OCI-LY3 (cell line): ENCODE data around the gene FBXL15.

Source experiments
- H2AFZ ChIP-seq: fragments of 200-600, 300-600 bp; shearing (Covaris generic); 2 replicates; pipeline ENCODE4 v1.6.0; 2014; ENCODE audit warnings: antibody characterized with exemption, low read depth, low read length
- H3K27ac ChIP-seq: fragments of 200-600, 300-600 bp; sonication (generic); 2 replicates; pipeline ENCODE4 v1.5.1; 2014; ENCODE audit warnings: mild to moderate bottlenecking, low read length, moderate library complexity, mixed read lengths
- H3K27me3 ChIP-seq: fragments of 200-600, 300-600 bp; sonication (generic); 2 replicates; pipeline ENCODE4 v1.6.1; 2014; ENCODE audit warnings: low read depth, low read length, mixed read lengths
- H3K36me3 ChIP-seq: fragments of 200-600, 300-600 bp; sonication (generic); replicated peaks from 2 replicates; pipeline ENCODE3; 2014; ENCODE audit warnings: low read depth, low read length, mixed read lengths
- H3K4me1 ChIP-seq: fragments of 300-600, 200-600 bp; sonication (generic); 2 replicates; pipeline ENCODE4 v1.6.1; 2014; ENCODE audit warnings: low read length, mixed read lengths
- H3K4me2 ChIP-seq: fragments of 200-600, 300-600 bp; sonication (generic); 2 replicates; pipeline ENCODE4 v1.6.1; 2014; ENCODE audit warnings: low read length, mixed read lengths
- H3K4me3 ChIP-seq: fragments of 300-600, 200-600 bp; sonication (generic); 2 replicates; pipeline ENCODE4 v1.5.1; 2014; ENCODE audit warnings: antibody characterized with exemption, mild to moderate bottlenecking, low read length, moderate library complexity
- H3K79me2 ChIP-seq: fragments of 300-600, 200-600 bp; shearing (Covaris generic); 2 replicates; pipeline ENCODE4 v1.6.1; 2014; ENCODE audit warnings: mild to moderate bottlenecking, low read length, mixed read lengths
- H3K9ac ChIP-seq: fragments of 300-600, 200-600 bp; shearing (Covaris generic); 2 replicates; pipeline ENCODE4 v1.6.0; 2014; ENCODE audit warnings: mild to moderate bottlenecking, low read length, moderate library complexity
- H3K9me3 ChIP-seq: fragments of 200-600, 300-600 bp; shearing (Covaris generic); 2 replicates; pipeline ENCODE4 v1.6.1; 2014; ENCODE audit warnings: low read length, mixed read lengths; ENCODE audit not compliant: insufficient read depth
- H4K20me1 ChIP-seq: fragments of 200-600, 300-600 bp; sonication (generic); 2 replicates; pipeline ENCODE4 v1.6.1; 2016; ENCODE audit warnings: low read length, mixed read lengths; ENCODE audit not compliant: insufficient read depth
- CTCF ChIP-seq: fragments of 200-600, 300-600 bp; sonication (generic); IDR thresholded peaks from 2 replicates; pipeline ENCODE4 v1.5.1; 2014; ENCODE audit warnings: antibody characterized with exemption, low read length, low read depth
- EZH2phosphoT487 ChIP-seq: fragments of 200-600 bp; shearing (Covaris generic); IDR thresholded peaks from 2 replicates; pipeline ENCODE4 v1.6.1; 2018; ENCODE audit warnings: antibody characterized with exemption, mixed run types, low read depth

FBXL15 gene

GRCh38 chr10:102397222-102398171, 23.1 kb upstream of the FBXL15 start:
- peak overlapping the region; percentile 97; the same call in 1 of the 2 replicates for H3K27ac ChIP-seq
- peak overlapping the region; percentile 95 for H3K4me2 ChIP-seq
- no peak overlapping the region for H2AFZ ChIP-seq
- peaks cover 13% of the 10 kb centered on the region for H4K20me1 ChIP-seq
- H3K27me3 ChIP-seq = no peaks in the 10 kb centered on the region
- H3K4me3 ChIP-seq = peak overlapping the region; percentile 93; the same call in 1 of the 2 replicates
- H3K36me3 ChIP-seq = peaks cover 45% of the 10 kb centered on the region
- no peak for TF ChIP-seq CTCF
- no peak for TF ChIP-seq EZH2phosphoT487
- peak overlapping the region; percentile 99; the same call in 1 of the 2 replicates for H3K9ac ChIP-seq
- peaks cover 43% of the 10 kb centered on the region for H3K4me1 ChIP-seq
- H3K9me3 ChIP-seq = no peaks in the 10 kb centered on the region
- H3K79me2 ChIP-seq = peaks cover 45% of the 10 kb centered on the region

- Histone ChIP-seq H3K79me2 (peaks cover 45% of the 10 kb centered on the region), H4K20me1 (peaks cover 13% of the 10 kb centered on the region), H3K27me3 (no peaks in the 10 kb centered on the region), H3K4me3 (peak overlapping the region; percentile 64; the same call in 1 of the 2 replicates), H3K4me1 (peaks cover 40% of the 10 kb centered on the region), H3K36me3 (peaks cover 45% of the 10 kb centered on the region), H3K27ac (peak overlapping the region; percentile 23; the same call in 1 of the 2 replicates), H3K9me3 (no peaks in the 10 kb centered on the region), H3K9ac (no peak overlapping the region), H3K4me2 (peak overlapping the region; percentile 95), H2AFZ (no peak overlapping the region)
- TF ChIP-seq CTCF (no peak), EZH2phosphoT487 (no peak)
These were observed 22.2 kb upstream of the FBXL15 start for GRCh38 chr10:102398172-102399020.

GRCh38 chr10:102399217-102400021, 21.2 kb upstream of the FBXL15 start:
- Histone ChIP-seq H3K4me2 (peak overlapping the region; percentile 95), H3K4me3 (peak overlapping the region; percentile 64), H3K27me3 (no peaks in the 10 kb centered on the region), H3K9me3 (no peaks in the 10 kb centered on the region), H3K36me3 (peaks cover 45% of the 10 kb centered on the region), H3K4me1 (peaks cover 45% of the 10 kb centered on the region), H3K27ac (peak overlapping the region; percentile 53), H3K9ac (peak overlapping the region; percentile 42; the same call in 1 of the 2 replicates), H2AFZ (no peak overlapping the region), H3K79me2 (peaks cover 45% of the 10 kb centered on the region), H4K20me1 (peaks cover 13% of the 10 kb centered on the region)
- TF ChIP-seq EZH2phosphoT487 (no peak), CTCF (peak; percentile 74)
